Measurements from ENCODE around the gene NEMP2. TPM values are rescaled to one million over a fixed set of nuclear protein-coding genes. Genes with fewer than 3 reads are reported as not detected.

Gene NEMP2
- total RNA-seq, 4 donors from 2014 or later: 1.6 to 3.4 (median 2.9) TPM

DNA sequence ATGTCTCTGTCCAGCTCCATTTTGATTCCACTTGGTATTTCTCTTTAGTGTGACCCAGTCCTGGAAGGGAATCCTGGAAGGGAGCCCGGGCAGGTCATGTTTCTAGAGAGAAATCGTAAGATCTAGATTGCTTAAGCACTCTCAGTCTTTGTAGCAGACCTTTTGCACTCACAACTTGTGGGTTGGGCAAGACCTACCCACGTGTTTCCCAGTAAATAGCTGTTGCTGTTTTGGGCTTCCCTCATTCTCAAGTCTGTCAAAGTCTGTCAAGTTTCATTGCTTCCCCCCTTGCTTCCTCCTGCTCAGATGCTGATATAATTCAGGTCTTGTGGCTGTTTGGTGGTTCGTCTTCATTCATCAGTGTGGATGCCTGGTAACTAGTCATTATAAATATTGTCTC lies 17.4 kb upstream of the NEMP2 start:
- 80% methylated on average over 4 of the region's 4 CpGs for WGBS
- Histone ChIP-seq H3K27ac (no peak overlapping the region), H3K27me3 (no peaks in the 10 kb centered on the region), H3K4me1 (peaks cover 5% of the 10 kb centered on the region), H3K36me3 (no peaks in the 10 kb centered on the region), H3K4me3 (no peak overlapping the region), H3K9me3 (no peaks in the 10 kb centered on the region)
- TF ChIP-seq EP300 (IDR thresholded peaks at IDR 0.05) (no peak), POLR2A (IDR thresholded peaks at IDR 0.05) (no peak)
- DNase-seq (ENCODE audit: low spot score in 2 of 2): no peak

DNA sequence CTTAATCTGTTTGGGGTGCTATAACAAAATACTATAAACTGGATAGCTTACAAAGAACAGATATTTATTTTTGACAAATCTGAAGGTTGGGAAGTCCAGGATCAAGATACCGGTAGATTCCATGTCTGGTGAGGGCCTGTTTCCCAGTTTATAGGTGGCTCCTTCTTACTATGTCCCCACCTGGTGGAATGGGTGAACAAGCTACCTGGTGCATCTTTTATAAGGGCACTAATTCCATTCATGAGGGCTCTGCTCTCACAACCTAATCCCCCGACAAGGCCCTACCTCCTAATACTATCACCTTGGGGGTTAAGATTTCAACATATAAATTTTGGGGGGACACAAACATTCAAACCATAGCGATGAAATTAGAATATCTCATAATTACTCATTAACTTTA lies 15.6 kb upstream of the NEMP2 start:
- Histone ChIP-seq H3K4me1 (peaks cover 5% of the 10 kb centered on the region), H3K27ac (no peak overlapping the region), H3K4me3 (no peak overlapping the region), H3K36me3 (no peaks in the 10 kb centered on the region), H3K27me3 (no peaks in the 10 kb centered on the region), H3K9me3 (no peaks in the 10 kb centered on the region)
- TF ChIP-seq POLR2A (IDR thresholded peaks at IDR 0.05): no peak
- TF ChIP-seq EP300 (IDR thresholded peaks at IDR 0.05): no peak
- TF ChIP-seq POLR2AphosphoS5 (IDR thresholded peaks at IDR 0.05): no peak
- TF ChIP-seq, protein P1, sequence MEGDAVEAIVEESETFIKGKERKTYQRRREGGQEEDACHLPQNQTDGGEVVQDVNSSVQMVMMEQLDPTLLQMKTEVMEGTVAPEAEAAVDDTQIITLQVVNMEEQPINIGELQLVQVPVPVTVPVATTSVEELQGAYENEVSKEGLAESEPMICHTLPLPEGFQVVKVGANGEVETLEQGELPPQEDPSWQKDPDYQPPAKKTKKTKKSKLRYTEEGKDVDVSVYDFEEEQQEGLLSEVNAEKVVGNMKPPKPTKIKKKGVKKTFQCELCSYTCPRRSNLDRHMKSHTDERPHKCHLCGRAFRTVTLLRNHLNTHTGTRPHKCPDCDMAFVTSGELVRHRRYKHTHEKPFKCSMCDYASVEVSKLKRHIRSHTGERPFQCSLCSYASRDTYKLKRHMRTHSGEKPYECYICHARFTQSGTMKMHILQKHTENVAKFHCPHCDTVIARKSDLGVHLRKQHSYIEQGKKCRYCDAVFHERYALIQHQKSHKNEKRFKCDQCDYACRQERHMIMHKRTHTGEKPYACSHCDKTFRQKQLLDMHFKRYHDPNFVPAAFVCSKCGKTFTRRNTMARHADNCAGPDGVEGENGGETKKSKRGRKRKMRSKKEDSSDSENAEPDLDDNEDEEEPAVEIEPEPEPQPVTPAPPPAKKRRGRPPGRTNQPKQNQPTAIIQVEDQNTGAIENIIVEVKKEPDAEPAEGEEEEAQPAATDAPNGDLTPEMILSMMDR (IDR thresholded peaks at IDR 0.05): no peak
- 93% methylated on average over 3 of the region's 3 CpGs for WGBS
- no peak for DNase-seq (ENCODE audit: low spot score in 2 of 2)

DNA sequence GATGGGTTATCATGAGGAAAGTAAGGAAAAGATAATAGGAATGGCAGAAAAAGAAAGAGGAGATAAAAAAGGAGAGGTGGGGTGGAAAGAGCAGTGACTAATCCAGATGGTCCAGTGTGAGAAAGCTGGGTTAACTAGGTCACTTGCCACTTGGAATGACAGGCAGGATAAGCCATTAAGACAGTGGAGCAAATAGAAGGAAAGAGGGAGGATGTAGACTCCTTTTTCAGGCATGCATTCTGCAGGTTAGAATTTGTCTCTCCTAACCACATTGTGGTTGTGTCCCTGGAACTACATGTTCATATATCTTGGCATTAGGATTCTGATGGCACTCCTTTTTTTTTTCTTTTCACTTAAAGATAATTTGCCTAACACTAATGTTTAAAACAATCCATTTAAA lies 13.4 kb upstream of the NEMP2 start:
- H3K27ac ChIP-seq: no peak overlapping the region
- H3K4me3 ChIP-seq: no peak overlapping the region
- no peaks in the 10 kb centered on the region for H3K27me3 ChIP-seq
- no peaks in the 10 kb centered on the region for H3K9me3 ChIP-seq
- no peak for DNase-seq (ENCODE audit: low spot score in 2 of 2)
- H3K36me3 ChIP-seq: no peaks in the 10 kb centered on the region
- TF ChIP-seq POLR2A (IDR thresholded peaks at IDR 0.05): no peak
- no peak for TF ChIP-seq EP300 (IDR thresholded peaks at IDR 0.05)
- TF ChIP-seq POLR2AphosphoS5 (IDR thresholded peaks at IDR 0.05): no peak
- TF ChIP-seq, protein P1 (IDR thresholded peaks at IDR 0.05): no peak
- peaks cover 5% of the 10 kb centered on the region for H3K4me1 ChIP-seq

DNA sequence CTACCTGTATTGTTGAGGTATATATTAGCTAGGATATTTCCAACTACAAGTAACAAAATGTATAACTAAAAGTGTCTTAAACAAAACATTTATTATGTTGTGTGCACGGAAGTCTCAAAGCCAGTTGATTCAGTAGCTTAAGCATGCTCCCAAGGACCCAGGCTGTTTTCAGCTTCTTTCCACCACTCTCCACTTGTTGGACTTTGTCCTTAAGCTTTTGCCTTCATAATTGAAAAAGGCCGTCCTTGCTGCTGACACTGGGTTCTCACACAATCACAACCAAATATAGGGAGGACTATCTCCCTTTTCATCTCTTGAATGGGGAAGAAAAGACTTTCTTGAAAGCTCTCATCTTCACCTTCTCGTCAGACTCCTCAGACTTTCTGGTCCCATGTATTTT lies 12.2 kb upstream of the NEMP2 start:
- WGBS: 84% methylated on average over 3 of the region's 3 CpGs

DNA sequence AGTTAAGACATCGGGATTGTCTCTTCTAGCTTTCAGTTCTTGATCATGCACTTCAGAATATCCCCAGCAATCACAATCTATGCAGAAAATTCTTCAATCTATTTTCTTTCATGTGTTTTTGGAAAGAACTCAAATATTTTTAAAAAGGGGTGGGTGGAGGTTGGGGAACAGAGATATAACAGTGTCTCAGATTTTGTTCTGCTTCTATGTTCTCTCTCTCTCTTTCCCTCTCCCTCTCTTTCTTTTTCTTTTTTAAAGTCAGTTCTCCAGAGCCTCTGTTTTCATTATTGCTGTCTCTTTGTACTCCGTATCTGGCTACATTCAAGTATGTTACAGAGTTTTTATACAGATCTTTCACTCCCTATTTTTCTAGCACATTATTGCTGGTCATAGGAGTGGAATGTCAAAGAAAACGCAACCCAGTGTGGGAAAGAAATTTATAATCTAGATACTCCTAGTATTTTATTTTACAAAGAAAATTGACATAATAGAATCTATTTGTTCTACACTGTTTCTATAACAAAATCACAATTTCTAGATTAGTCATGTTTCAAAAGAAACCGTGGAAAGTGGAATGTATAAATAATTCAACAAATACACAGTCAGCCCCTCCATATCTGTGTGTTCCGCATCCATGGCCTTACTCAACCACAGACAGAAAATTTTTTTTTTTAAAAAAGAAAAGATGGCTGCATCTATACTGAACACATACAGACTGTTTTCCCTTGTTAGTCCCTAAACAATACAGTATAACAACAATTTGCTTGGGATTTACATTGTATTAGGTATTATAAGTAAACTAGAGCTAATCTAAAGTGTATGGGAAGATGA lies 11.2 kb upstream of the NEMP2 start:
- no peak for DNase-seq (ENCODE audit: low spot score in 2 of 2)
- Histone ChIP-seq H3K27ac (no peak overlapping the region), H3K4me1 (peaks cover 5% of the 10 kb centered on the region), H3K36me3 (no peaks in the 10 kb centered on the region), H3K27me3 (no peaks in the 10 kb centered on the region), H3K9me3 (no peaks in the 10 kb centered on the region), H3K4me3 (peak overlapping the region; percentile 15)
- TF ChIP-seq POLR2AphosphoS5 (IDR thresholded peaks at IDR 0.05) (no peak), POLR2A (IDR thresholded peaks at IDR 0.05) (no peak), EP300 (IDR thresholded peaks at IDR 0.05) (no peak)
- TF ChIP-seq, protein P1 (IDR thresholded peaks at IDR 0.05): no peak
- WGBS: 66% methylated on average over 5 of the region's 5 CpGs

More for the DNA sequence above, 12.2 kb upstream of the NEMP2 start:
- Histone ChIP-seq H3K27me3 (no peaks in the 10 kb centered on the region), H3K36me3 (no peaks in the 10 kb centered on the region), H3K4me3 (no peak overlapping the region), H3K4me1 (peaks cover 5% of the 10 kb centered on the region), H3K27ac (no peak overlapping the region), H3K9me3 (no peaks in the 10 kb centered on the region)
- no peak for DNase-seq (ENCODE audit: low spot score in 2 of 2)
- TF ChIP-seq POLR2A (IDR thresholded peaks at IDR 0.05) (no peak), EP300 (IDR thresholded peaks at IDR 0.05) (no peak), POLR2AphosphoS5 (IDR thresholded peaks at IDR 0.05) (no peak)
- TF ChIP-seq, protein P1 (IDR thresholded peaks at IDR 0.05): no peak

All from suprapubic skin (tissue), 4 donors.